Keratinocyte (primary cell): ENCODE results near the gene FBXL14. TPM values are rescaled to one million over a fixed set of nuclear protein-coding genes. Genes with fewer than 3 reads are reported as not detected.

Source experiments
- DNase-seq: peaks from one replicate; pipeline ENCODE4 v3.0.0-alpha.2; 2011; ENCODE audit warnings: low read depth, missing footprints, low spot score
- FAIRE-seq: peaks from 2 replicates; lab custom pipeline; 2011; peaks lifted over from hg19 to GRCh38; lab: Jason Lieb, UNC
- H2AFZ ChIP-seq: 2 replicates; pipeline ENCODE4 v1.6.0; 2012; ENCODE audit warnings: low read length, control low read depth, inconsistent platforms; ENCODE audit not compliant: control insufficient read depth
- H3K27ac ChIP-seq: 2 replicates; pipeline ENCODE4 v1.5.1; 2011; ENCODE audit warnings: low read length; ENCODE audit not compliant: control insufficient read depth, insufficient read depth
- H3K27me3 ChIP-seq: 3 replicates; pipeline ENCODE4 v1.6.0; 2011; ENCODE audit warnings: low read length; ENCODE audit not compliant: control insufficient read depth, insufficient read depth; ENCODE audit errors: extremely low read depth
- H3K36me3 ChIP-seq, 2 experiments: 2 replicates in 1 of 2; 3 replicates in 1 of 2; pipeline ENCODE4 v1.5.1; 2011; ENCODE audit warnings: low read length in 2 of 2, mild to moderate bottlenecking in 1 of 2; ENCODE audit not compliant: control insufficient read depth in 2 of 2, insufficient read depth in 2 of 2; ENCODE audit errors: extremely low read depth in 1 of 2
- H3K4me1 ChIP-seq: 3 replicates; pipeline ENCODE4 v1.5.1; 2011; ENCODE audit warnings: low read length; ENCODE audit not compliant: control insufficient read depth, insufficient read depth; ENCODE audit errors: extremely low read depth
- H3K4me2 ChIP-seq: 3 replicates; pipeline ENCODE4 v1.6.0; 2011; ENCODE audit warnings: low read depth, low read length; ENCODE audit not compliant: control insufficient read depth, insufficient read depth; ENCODE audit errors: extremely low read depth
- H3K4me3 ChIP-seq, 3 experiments: fragments of 200-600 bp in 1 of 3; sonication (generic) in 1 of 3; 2 replicates in 2 of 3; 3 replicates in 1 of 3; pipeline ENCODE4 v1.5.1; 2011 to 2016; ENCODE audit warnings: low read length in 3 of 3, mild to moderate bottlenecking in 3 of 3, control low read depth in 2 of 3, inconsistent platforms in 1 of 3, low read depth in 1 of 3, mixed read lengths in 1 of 3, mixed run types in 1 of 3, moderate library complexity in 1 of 3; ENCODE audit not compliant: control insufficient read depth in 2 of 3, insufficient read depth in 2 of 3; ENCODE audit errors: extremely low read depth in 1 of 3
- H3K79me2 ChIP-seq: 2 replicates; pipeline ENCODE4 v1.6.0; 2012; ENCODE audit warnings: low read length; ENCODE audit not compliant: control insufficient read depth, insufficient read depth
- H3K9ac ChIP-seq: 3 replicates; pipeline ENCODE4 v1.6.0; 2011; ENCODE audit warnings: low read length; ENCODE audit not compliant: control insufficient read depth, insufficient read depth; ENCODE audit errors: extremely low read depth
- H3K9me1 ChIP-seq: 3 replicates; pipeline ENCODE4 v1.6.0; 2011; ENCODE audit warnings: low read length; ENCODE audit not compliant: control insufficient read depth, insufficient read depth; ENCODE audit errors: extremely low read depth
- H3K9me3 ChIP-seq: 2 replicates; pipeline ENCODE4 v1.5.1; 2012; ENCODE audit warnings: low read depth, low read length; ENCODE audit not compliant: control insufficient read depth
- H4K20me1 ChIP-seq: 3 replicates; pipeline ENCODE4 v1.6.0; 2011; ENCODE audit warnings: low read length; ENCODE audit not compliant: control insufficient read depth, insufficient read depth; ENCODE audit errors: extremely low read depth
- CTCF ChIP-seq, 3 experiments: IDR thresholded peaks in 1 of 3; conservative IDR thresholded peaks in 1 of 3; optimal IDR thresholded peaks in 1 of 3; 2 replicates in 2 of 3; 3 replicates in 1 of 3; pipeline versions ENCODE3 to v1.5.1; 2011; ENCODE audit warnings: low read length in 3 of 3, mild to moderate bottlenecking in 3 of 3, moderate library complexity in 2 of 3, control low read depth in 1 of 3, inconsistent platforms in 1 of 3; ENCODE audit not compliant: insufficient read depth in 2 of 3; ENCODE audit errors: extremely low read depth in 1 of 3
- EZH2 ChIP-seq: IDR thresholded peaks from one replicate; pipeline ENCODE4 v1.6.1; 2012; ENCODE audit warnings: inconsistent platforms, mild to moderate bottlenecking, low read length, moderate library complexity
- dilution Hi-C: fragments of 300-500 bp; cut with MboI; formaldehyde crosslinking; loops from one replicate; pipeline ENCODE4 v1.7.0; 2020; ENCODE audit warnings: low sequenced_read_pairs; ENCODE audit not compliant: extremely low pct_ligation_motif_present
- polyA plus RNA-seq, 5 experiments: library from polyadenylated mRNA; depleted of rRNA in 3 of 5; stranded (reverse) in 3 of 5; stranded (forward) in 1 of 5; unstranded in 1 of 5; fragments of >200 nt; gene quantifications; 1 replicate in 1 of 5; 2 replicates in 3 of 5; 3 replicates in 1 of 5; pipeline versions ENCODE4 v1.2.1 to v1.2.3, GENCODE V29; 2011 to 2012; ENCODE audit warnings: missing spikeins in 2 of 5, low read depth in 1 of 5, low replicate concordance in 1 of 5

The FBXL14 gene
- polyA plus RNA-seq, 1 donor (not counting 4 experiments of a cell fraction or from before 2014, with no cell fraction given), result 1.8 TPM

- dilution Hi-C loops, result no loop called here
- Histone ChIP-seq H3K27ac (no peak overlapping the region), H3K9me1 (peaks cover 5% of the 10 kb centered on the region), H3K79me2 (peaks cover 49% of the 10 kb centered on the region), H3K9ac (no peak overlapping the region), H3K4me1 (no peaks in the 10 kb centered on the region), H3K36me3 (no peaks in the 10 kb centered on the region), H3K4me3 (no peak overlapping the region), H3K27me3 (no peaks in the 10 kb centered on the region), H4K20me1 (peaks cover 3% of the 10 kb centered on the region), H2AFZ (no peak overlapping the region), H3K9me3 (no peaks in the 10 kb centered on the region), H3K4me2 (no peak overlapping the region)
- FAIRE-seq, result no peak
- no peak for DNase-seq
- TF ChIP-seq CTCF (optimal IDR thresholded peaks at IDR 0.05 in 1 of 3, IDR thresholded peaks at IDR 0.05 in 1 of 3, conservative IDR thresholded peaks at IDR 0.05 in 1 of 3; ENCODE audit: extremely low read depth in 1 of 3, insufficient read depth in 2 of 3, low read length in 3 of 3) (no peak), EZH2 (no peak)
These were observed 31.5 kb downstream of the FBXL14 start for GRCh38 chr12:1562813-1563407.

GRCh38 chr12:1560704-1561103 lies 33.7 kb downstream of the FBXL14 start:
- Histone ChIP-seq H3K4me1 (no peaks in the 10 kb centered on the region), H2AFZ (no peak overlapping the region), H3K36me3 (no peaks in the 10 kb centered on the region), H3K4me2 (no peak overlapping the region), H3K9me1 (peaks cover 5% of the 10 kb centered on the region), H3K9me3 (no peaks in the 10 kb centered on the region), H3K27me3 (no peaks in the 10 kb centered on the region), H3K9ac (no peak overlapping the region), H4K20me1 (peaks cover 3% of the 10 kb centered on the region), H3K27ac (no peak overlapping the region), H3K4me3 (no peak overlapping the region), H3K79me2 (peaks cover 51% of the 10 kb centered on the region)
- dilution Hi-C loops, result no loop called here
- FAIRE-seq, result no peak
- no peak for DNase-seq
- TF ChIP-seq CTCF (optimal IDR thresholded peaks at IDR 0.05 in 1 of 3, IDR thresholded peaks at IDR 0.05 in 1 of 3, conservative IDR thresholded peaks at IDR 0.05 in 1 of 3; ENCODE audit: extremely low read depth in 1 of 3, insufficient read depth in 2 of 3, low read length in 3 of 3) (no peak), EZH2 (no peak)
